Panc1 (cell line): ENCODE data around the gene DIDO1. TPM values are rescaled to one million over a fixed set of nuclear protein-coding genes. Genes with fewer than 3 reads are reported as not detected.

Experiments used
- ATAC-seq: fragments of 200-7000 bp; cut with Tn5 transposase; 2 replicates; pipeline ENCODE4 v1.9.1; 2020; ENCODE audit warnings: mild to moderate bottlenecking, moderate library complexity
- BruUV-seq: library from RNA; stranded (reverse); fragments of 400-500 nt; replicated peaks from 2 replicates; lab custom pipeline; 2021; lab: Mats Ljungman, UMichigan
- CTCF ChIA-PET: fragments of 300-600 bp; sonication (Branson Sonifier 250); formaldehyde crosslinking; loops from one replicate; lab custom pipeline; 2022; ENCODE audit warnings: antibody characterized with exemption; lab: Charles Lee
- POLR2A ChIA-PET: fragments of 300-600 bp; sonication (Branson Sonifier 250); formaldehyde crosslinking; loops from one replicate; lab custom pipeline; 2022; ENCODE audit warnings: antibody characterized with exemption; lab: Charles Lee
- DNase-seq: peaks from one replicate; pipeline ENCODE4 v3.0.0-alpha.2; 2010; ENCODE audit warnings: low read depth, low spot score
- H3K27ac ChIP-seq: 2 replicates; pipeline ENCODE4 v1.5.1; 2011; ENCODE audit warnings: mild to moderate bottlenecking, low read length, inconsistent platforms
- H3K27me3 ChIP-seq: fragments of 200-500 bp; sonication (Bioruptor generic); 2 replicates; pipeline ENCODE4 v1.6.0; 2014; ENCODE audit warnings: low read length, inconsistent platforms; ENCODE audit not compliant: control insufficient read depth, insufficient read depth
- H3K36me3 ChIP-seq: fragments of 200-500 bp; sonication (Bioruptor generic); 2 replicates; pipeline ENCODE4 v1.5.1; 2014; ENCODE audit warnings: inconsistent platforms, mild to moderate bottlenecking, low read length, moderate library complexity; ENCODE audit not compliant: control insufficient read depth, insufficient read depth
- H3K4me1 ChIP-seq: 2 replicates; pipeline ENCODE4 v1.5.1; 2011; ENCODE audit warnings: inconsistent platforms, mild to moderate bottlenecking, low read length, moderate library complexity; ENCODE audit not compliant: control insufficient read depth, insufficient read depth
- H3K4me3 ChIP-seq, 2 experiments: 2 replicates each; pipeline ENCODE4 v1.5.1; 2011 to 2012; ENCODE audit warnings: low read depth in 2 of 2, low read length in 2 of 2, mild to moderate bottlenecking in 2 of 2, inconsistent platforms in 1 of 2, moderate library complexity in 1 of 2
- H3K9me3 ChIP-seq: fragments of 200-500 bp; sonication (Bioruptor generic); 2 replicates; pipeline ENCODE4 v1.5.1; 2014; ENCODE audit warnings: low read depth, mild to moderate bottlenecking, inconsistent platforms, low read length, moderate library complexity; ENCODE audit not compliant: control insufficient read depth, insufficient read depth
- CTCF ChIP-seq: fragments of 450-650 bp; IDR thresholded peaks from 2 replicates; pipeline ENCODE4 v1.5.1; 2017; ENCODE audit warnings: mild to moderate bottlenecking
- POLR2AphosphoS5 ChIP-seq: IDR thresholded peaks from 2 replicates; pipeline ENCODE4 v1.6.1; 2012; ENCODE audit warnings: mild to moderate bottlenecking, low read depth, low read length, moderate library complexity
- SIN3A ChIP-seq: IDR thresholded peaks from 2 replicates; pipeline ENCODE4 v1.6.1; 2012; ENCODE audit warnings: low read depth, mild to moderate bottlenecking, low read length, moderate library complexity, borderline replicate concordance; ENCODE audit not compliant: insufficient read depth
- TCF7L2 ChIP-seq: IDR thresholded peaks from 2 replicates; pipeline ENCODE4 v1.6.1; 2011; ENCODE audit warnings: mild to moderate bottlenecking, low read depth, low read length, inconsistent platforms
- in situ Hi-C: cut with HindIII; loops from 2 replicates; pipeline ENCODE4 v1.10.0; 2016; ENCODE audit warnings: low sequenced_read_pairs, low pct_unique_long_range_greater_than_20kb
- intact Hi-C: fragments of 100-400 bp; cut with micrococcal nuclease; formaldehyde crosslinking; loops from one replicate; pipeline ENCODE4 v1.10.0; 2022; ENCODE audit not compliant: unreplicated experiment
- total RNA-seq: library from RNA; stranded (reverse); gene quantifications from one replicate; pipeline ENCODE4 v1.2.1, GENCODE V29; 2021; ENCODE audit not compliant: unreplicated experiment
- TF ChIP-seq, protein P1 (sequence below), 2 experiments: IDR thresholded peaks; 2 replicates each; pipeline ENCODE4 v1.6.1; 2011 to 2012; ENCODE audit warnings: low read depth in 2 of 2, control low read depth in 1 of 2, low read length in 1 of 2, mild to moderate bottlenecking in 1 of 2, moderate library complexity in 1 of 2; ENCODE audit not compliant: insufficient read depth in 1 of 2

Gene DIDO1
- total RNA-seq, 1 experiment from 2014 or later, result 57.3 TPM

DNA sequence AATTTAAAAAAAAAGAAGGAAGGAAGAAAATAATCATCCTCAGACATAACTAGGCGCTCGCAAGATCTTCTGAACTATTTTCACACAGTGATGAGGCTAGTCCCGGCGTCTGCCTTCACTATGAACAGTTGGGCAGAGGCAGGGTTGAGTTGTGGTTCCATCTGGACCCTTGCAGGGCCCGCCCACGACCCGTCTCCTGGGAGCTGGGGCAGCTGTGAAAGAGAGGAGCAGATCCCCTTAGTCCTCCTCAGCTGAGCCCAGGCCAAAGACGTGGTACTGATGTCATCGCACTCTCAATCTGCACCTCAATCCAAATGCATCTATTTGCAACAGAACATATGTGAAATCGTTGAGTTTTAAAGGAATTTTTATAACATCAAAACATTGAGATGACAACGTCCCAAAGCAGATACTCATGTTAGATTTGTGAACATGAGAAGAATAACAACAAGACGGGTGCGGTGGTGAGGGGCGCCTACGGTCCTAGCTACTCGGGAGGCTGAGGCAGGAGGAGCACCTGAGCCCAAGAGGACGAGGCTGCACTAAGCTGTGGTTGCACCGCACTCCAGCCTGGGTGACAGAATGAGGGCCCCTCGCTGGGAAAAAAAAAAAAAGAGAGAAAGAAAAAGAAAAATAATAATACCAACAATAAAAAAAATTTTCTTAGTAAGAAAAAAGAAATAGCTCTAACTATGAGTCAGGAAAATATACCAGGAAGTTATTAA, 80.0 kb downstream of the DIDO1 start:
- ChIA-PET CTCF (interaction anchor here (0.8 kb wide), 1 partner anchor 24 kb away, joined by 3 read pairs; no protein-coding TSS in a partner anchor), POLR2A (no interaction called here)
- H3K27me3 ChIP-seq, result no peaks in the 10 kb centered on the region
- H3K4me3 ChIP-seq, result no peak overlapping the region
- intact Hi-C loops, result no loop called here
- in situ Hi-C loops, result no loop called here
- DNase-seq (no peak), ATAC-seq (no peak)
- TF ChIP-seq CTCF (no peak), TCF7L2 (no peak)
- no peaks in the 10 kb centered on the region for H3K9me3 ChIP-seq
- no peak overlapping the region for H3K27ac ChIP-seq
- BruUV-seq, result no TSS peak
- H3K36me3 ChIP-seq, result peaks cover 5% of the 10 kb centered on the region; the same call in 1 of the 2 replicates
- H3K4me1 ChIP-seq, result no peaks in the 10 kb centered on the region

- TF ChIP-seq SIN3A (no peak), POLR2AphosphoS5 (no peak), TCF7L2 (no peak), CTCF (no peak)
- TF ChIP-seq, protein P1, sequence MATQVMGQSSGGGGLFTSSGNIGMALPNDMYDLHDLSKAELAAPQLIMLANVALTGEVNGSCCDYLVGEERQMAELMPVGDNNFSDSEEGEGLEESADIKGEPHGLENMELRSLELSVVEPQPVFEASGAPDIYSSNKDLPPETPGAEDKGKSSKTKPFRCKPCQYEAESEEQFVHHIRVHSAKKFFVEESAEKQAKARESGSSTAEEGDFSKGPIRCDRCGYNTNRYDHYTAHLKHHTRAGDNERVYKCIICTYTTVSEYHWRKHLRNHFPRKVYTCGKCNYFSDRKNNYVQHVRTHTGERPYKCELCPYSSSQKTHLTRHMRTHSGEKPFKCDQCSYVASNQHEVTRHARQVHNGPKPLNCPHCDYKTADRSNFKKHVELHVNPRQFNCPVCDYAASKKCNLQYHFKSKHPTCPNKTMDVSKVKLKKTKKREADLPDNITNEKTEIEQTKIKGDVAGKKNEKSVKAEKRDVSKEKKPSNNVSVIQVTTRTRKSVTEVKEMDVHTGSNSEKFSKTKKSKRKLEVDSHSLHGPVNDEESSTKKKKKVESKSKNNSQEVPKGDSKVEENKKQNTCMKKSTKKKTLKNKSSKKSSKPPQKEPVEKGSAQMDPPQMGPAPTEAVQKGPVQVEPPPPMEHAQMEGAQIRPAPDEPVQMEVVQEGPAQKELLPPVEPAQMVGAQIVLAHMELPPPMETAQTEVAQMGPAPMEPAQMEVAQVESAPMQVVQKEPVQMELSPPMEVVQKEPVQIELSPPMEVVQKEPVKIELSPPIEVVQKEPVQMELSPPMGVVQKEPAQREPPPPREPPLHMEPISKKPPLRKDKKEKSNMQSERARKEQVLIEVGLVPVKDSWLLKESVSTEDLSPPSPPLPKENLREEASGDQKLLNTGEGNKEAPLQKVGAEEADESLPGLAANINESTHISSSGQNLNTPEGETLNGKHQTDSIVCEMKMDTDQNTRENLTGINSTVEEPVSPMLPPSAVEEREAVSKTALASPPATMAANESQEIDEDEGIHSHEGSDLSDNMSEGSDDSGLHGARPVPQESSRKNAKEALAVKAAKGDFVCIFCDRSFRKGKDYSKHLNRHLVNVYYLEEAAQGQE (IDR thresholded peaks at IDR 0.05; ENCODE audit: insufficient read depth in 1 of 2, low read depth in 2 of 2, low read length in 1 of 2), result no peak
- POLR2A ChIA-PET, result no interaction called here
- no peaks in the 10 kb centered on the region for H3K9me3 ChIP-seq
- H3K4me3 ChIP-seq, result no peak overlapping the region
- no TSS peak for BruUV-seq
- intact Hi-C loops, result no loop called here
- no peak overlapping the region for H3K27ac ChIP-seq
- ATAC-seq (no peak), DNase-seq (no peak)
- in situ Hi-C loops, result no loop called here
- no peaks in the 10 kb centered on the region for H3K27me3 ChIP-seq
- peaks cover 3% of the 10 kb centered on the region; the same call in 1 of the 2 replicates for H3K36me3 ChIP-seq
- CTCF ChIA-PET, result interaction anchor here (0.6 kb wide), 1 partner anchor 436 kb away, joined by 3 read pairs; no protein-coding TSS in a partner anchor
- H3K4me1 ChIP-seq, result no peaks in the 10 kb centered on the region
These were observed 80.7 kb downstream of the DIDO1 start for GRCh38 chr20:62845416-62846160.
